H1 (cell line): ENCODE results near the gene MCC. TPM values are rescaled to one million over a fixed set of nuclear protein-coding genes. Genes with fewer than 3 reads are reported as not detected.

Source experiments
- CTCF ChIA-PET: fragments of 300-600 bp; sonication (Branson Sonifier 250); formaldehyde crosslinking; loops from one replicate; lab custom pipeline; 2021; ENCODE audit not compliant: partially characterized antibody; lab: Charles Lee
- POLR2A ChIA-PET: fragments of 300-600 bp; sonication (Branson Sonifier 250); formaldehyde crosslinking; loops from one replicate; lab custom pipeline; 2021; ENCODE audit warnings: inconsistent platforms; ENCODE audit not compliant: partially characterized antibody; lab: Charles Lee
- DNase-seq, 2 experiments: peaks; one replicate each; pipeline versions ENCODE4 v3.0.0 to v3.0.0-alpha.2; 2010 to 2022; ENCODE audit warnings: low spot score in 2 of 2, low read depth in 1 of 2, mixed read lengths in 1 of 2
- FAIRE-seq: peaks from 2 replicates; lab custom pipeline; 2011; peaks lifted over from hg19 to GRCh38; lab: Jason Lieb, UNC
- H2AFZ ChIP-seq: 2 replicates; pipeline ENCODE4 v1.8.1; 2012; ENCODE audit warnings: low read length, inconsistent platforms
- H2AK5ac ChIP-seq: 2 replicates; pipeline ENCODE4 v1.6.1; 2013; ENCODE audit warnings: low read depth, low read length
- H2BK120ac ChIP-seq: replicated peaks from 2 replicates; pipeline ENCODE3; 2013; ENCODE audit warnings: low read depth, low read length, inconsistent platforms
- H2BK12ac ChIP-seq: 2 replicates; pipeline ENCODE4 v1.6.1; 2013; ENCODE audit warnings: low read depth, low read length
- H2BK15ac ChIP-seq: 2 replicates; pipeline ENCODE4 v1.6.1; 2013; ENCODE audit warnings: low read length
- H2BK20ac ChIP-seq: 2 replicates; pipeline ENCODE4 v1.6.1; 2013; ENCODE audit warnings: low read length
- H2BK5ac ChIP-seq: 2 replicates; pipeline ENCODE4 v1.6.1; 2013; ENCODE audit warnings: low read depth, low read length
- H3K14ac ChIP-seq: 2 replicates; pipeline ENCODE4 v1.6.1; 2013; ENCODE audit warnings: inconsistent platforms; ENCODE audit not compliant: insufficient read length
- H3K18ac ChIP-seq: 2 replicates; pipeline ENCODE4 v1.6.1; 2013; ENCODE audit warnings: low read length; ENCODE audit errors: extremely low read depth
- H3K23ac ChIP-seq: 2 replicates; pipeline ENCODE4 v1.6.1; 2013; ENCODE audit warnings: inconsistent platforms; ENCODE audit not compliant: insufficient read length
- H3K23me2 ChIP-seq: 2 replicates; pipeline ENCODE4 v1.6.1; 2013; ENCODE audit warnings: low read depth, low read length
- H3K27ac ChIP-seq: 2 replicates; pipeline ENCODE4 v1.6.1; 2011; ENCODE audit warnings: low read depth, low read length, inconsistent platforms
- H3K27me3 ChIP-seq, 4 experiments: replicated peaks in 1 of 4; 1 replicate in 1 of 4; 2 replicates in 3 of 4; pipeline versions ENCODE4 v1.6.1 to v1.8.1; 2011 to 2013; ENCODE audit warnings: low read length in 3 of 4, mild to moderate bottlenecking in 3 of 4, inconsistent platforms in 2 of 4, mixed read lengths in 2 of 4, moderate library complexity in 1 of 4; ENCODE audit not compliant: control insufficient read depth in 3 of 4, insufficient read depth in 3 of 4; ENCODE audit errors: extremely low read depth in 1 of 4
- H3K36me3 ChIP-seq, 4 experiments: 2 replicates each; pipeline versions ENCODE4 v1.6.1 to v1.8.1; 2011 to 2013; ENCODE audit warnings: mild to moderate bottlenecking in 4 of 4, low read length in 3 of 4, moderate library complexity in 2 of 4, control low read depth in 1 of 4, inconsistent platforms in 1 of 4; ENCODE audit not compliant: insufficient read depth in 4 of 4, control insufficient read depth in 2 of 4
- H3K4ac ChIP-seq: replicated peaks from 2 replicates; pipeline ENCODE3; 2013; ENCODE audit warnings: low read length, low read depth, mixed read lengths, inconsistent platforms; ENCODE audit not compliant: insufficient read length
- H3K4me1 ChIP-seq, 4 experiments: replicated peaks in 1 of 4; 1 replicate in 1 of 4; 2 replicates in 3 of 4; pipeline versions ENCODE4 v1.6.1 to v1.8.1; 2011 to 2013; ENCODE audit warnings: low read length in 3 of 4, inconsistent platforms in 2 of 4, mixed read lengths in 1 of 4; ENCODE audit not compliant: insufficient read depth in 4 of 4, control insufficient read depth in 3 of 4
- H3K4me2 ChIP-seq, 2 experiments: 2 replicates each; pipeline versions ENCODE4 v1.6.1 to v1.8.1; 2011 to 2013; ENCODE audit warnings: low read depth in 2 of 2, low read length in 2 of 2, control low read depth in 1 of 2, inconsistent platforms in 1 of 2, mild to moderate bottlenecking in 1 of 2; ENCODE audit not compliant: insufficient read depth in 1 of 2
- H3K4me3 ChIP-seq, 4 experiments: fragments of 200-600, 300-600 bp in 1 of 4; sonication (generic), shearing (Covaris generic), sonication (Bioruptor Twin) in 1 of 4; 2 replicates each; pipeline versions ENCODE4 v1.5.1 to v1.8.1; 2011 to 2016; ENCODE audit warnings: low read length in 4 of 4, low read depth in 3 of 4, control low read depth in 2 of 4, inconsistent platforms in 2 of 4, mild to moderate bottlenecking in 2 of 4, mixed read lengths in 1 of 4, moderate library complexity in 1 of 4; ENCODE audit not compliant: insufficient read depth in 2 of 4; ENCODE audit errors: extremely low read depth in 1 of 4
- H3K56ac ChIP-seq: replicated peaks from 2 replicates; pipeline ENCODE3; 2013; ENCODE audit warnings: low read depth, mild to moderate bottlenecking, mixed read lengths, low read length, inconsistent platforms; ENCODE audit not compliant: insufficient read length
- H3K79me1 ChIP-seq: 2 replicates; pipeline ENCODE4 v1.6.1; 2013; ENCODE audit warnings: low read depth, low read length, control low read depth
- H3K79me2 ChIP-seq, 2 experiments: 2 replicates each; pipeline versions ENCODE4 v1.6.1 to v1.8.1; 2012 to 2013; ENCODE audit warnings: low read length in 2 of 2, mild to moderate bottlenecking in 2 of 2, inconsistent platforms in 1 of 2; ENCODE audit not compliant: insufficient read depth in 2 of 2, control insufficient read depth in 1 of 2
- H3K9ac ChIP-seq, 4 experiments: replicated peaks in 1 of 4; 1 replicate in 1 of 4; 2 replicates in 3 of 4; pipeline versions ENCODE4 v1.6.1 to v1.8.1; 2011 to 2013; ENCODE audit warnings: low read depth in 3 of 4, low read length in 3 of 4, control low read depth in 2 of 4, mild to moderate bottlenecking in 2 of 4, moderate library complexity in 2 of 4, inconsistent platforms in 1 of 4; ENCODE audit errors: extremely low read depth in 1 of 4
- H3K9me3 ChIP-seq, 2 experiments: 2 replicates each; pipeline versions ENCODE4 v1.6.1 to v1.8.1; 2012 to 2013; ENCODE audit warnings: mild to moderate bottlenecking in 2 of 2, moderate library complexity in 2 of 2, control low read depth in 1 of 2, inconsistent platforms in 1 of 2, low read depth in 1 of 2, low read length in 1 of 2, mixed read lengths in 1 of 2; ENCODE audit not compliant: insufficient read depth in 2 of 2
- H4K20me1 ChIP-seq, 2 experiments: replicated peaks in 1 of 2; 2 replicates each; pipeline versions ENCODE3 to v1.8.1; 2011 to 2013; ENCODE audit warnings: inconsistent platforms in 2 of 2, low read length in 2 of 2, mild to moderate bottlenecking in 1 of 2; ENCODE audit not compliant: insufficient read depth in 2 of 2, control insufficient read depth in 1 of 2
- H4K5ac ChIP-seq: 2 replicates; pipeline ENCODE4 v1.6.1; 2013; ENCODE audit warnings: low read length, low read depth, mixed read lengths, inconsistent platforms; ENCODE audit not compliant: insufficient read length
- H4K8ac ChIP-seq: 2 replicates; pipeline ENCODE4 v1.8.0; 2013; ENCODE audit warnings: mild to moderate bottlenecking, moderate library complexity, low read length, inconsistent platforms; ENCODE audit not compliant: insufficient read depth; ENCODE audit errors: extremely low read depth
- H4K91ac ChIP-seq: replicated peaks from 2 replicates; pipeline ENCODE3; 2013; ENCODE audit warnings: low read length, mixed read lengths, inconsistent platforms; ENCODE audit not compliant: insufficient read length
- WGBS, 2 experiments: shearing (Covaris generic) in 1 of 2; methylation state at CpG; one replicate each; pipeline versions ENCODE4 v1.1.6 to v1.1.7; 2013 to 2015; ENCODE audit warnings: low lambda C conversion rate in 2 of 2, mixed read lengths in 2 of 2, inconsistent platforms in 1 of 2, low coverage in 1 of 2, missing lambda C conversion rate in 1 of 2; ENCODE audit not compliant: insufficient replicate concordance in 2 of 2, insufficient coverage in 1 of 2, insufficient read length in 1 of 2; ENCODE audit errors: extremely low coverage in 1 of 2, missing lambda C conversion rate in 1 of 2; 5-methylcytosine and 5-hydroxymethylcytosine counted together
- polyA plus RNA-seq, 7 experiments: library from polyadenylated mRNA; depleted of rRNA in 3 of 7; stranded (reverse) in 5 of 7; unstranded in 2 of 7; fragments of >200 nt in 5 of 7; fragments of 200-250 nt in 2 of 7; gene quantifications; 1 replicate in 5 of 7; 2 replicates in 1 of 7; 4 replicates in 1 of 7; pipeline versions ENCODE4 v1.2.1 to v1.2.3, GENCODE V29; 2011 to 2013; ENCODE audit warnings: missing spikeins in 2 of 7, mixed read lengths in 2 of 7
- total RNA-seq: library from RNA; stranded (reverse); fragmentation: NEBNext Ultra II Directional; extraction: Animal tissue kit (Norgen Biotek cat#: 25700); gene quantifications from 2 replicates; pipeline ENCODE4 v1.2.1, GENCODE V29; 2021

Gene MCC
- total and polyA plus RNA-seq, 2 of the 8 experiments (the other 6 are each of a cell fraction or from before 2014, with no cell fraction given): 2.6 to 18.3 TPM

DNA sequence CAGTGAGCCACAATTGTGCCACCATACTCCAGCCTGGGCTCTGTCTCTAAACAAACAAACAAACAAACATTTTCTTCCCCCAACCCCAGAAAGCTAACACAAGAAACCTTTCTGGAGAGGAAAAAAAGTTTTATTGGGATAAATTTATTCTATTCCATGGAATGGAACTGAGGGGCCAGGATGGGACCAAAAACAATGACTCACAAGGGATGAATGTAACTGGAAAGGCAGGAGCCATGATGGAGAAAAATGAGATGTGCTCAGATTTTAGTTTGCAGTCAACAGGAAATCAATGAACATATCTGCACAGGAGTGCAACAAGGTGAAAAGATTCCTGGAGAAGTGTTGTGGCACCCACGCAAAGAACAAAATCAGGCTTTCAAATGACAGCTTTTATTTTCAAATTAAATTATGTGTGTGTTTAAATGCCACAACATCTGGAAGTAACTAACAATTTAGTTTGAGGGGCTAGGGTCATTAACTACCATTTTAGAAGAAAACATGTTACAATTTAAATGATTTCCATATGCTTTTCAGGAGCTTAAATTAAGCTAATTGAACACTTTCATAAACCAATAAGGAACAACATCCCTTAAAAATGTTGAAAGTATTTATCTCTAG, 262.0 kb downstream of the MCC start:
- Histone ChIP-seq H3K79me1 (no peaks in the 10 kb centered on the region), H3K9ac (no peak overlapping the region), H3K27me3 (no peaks in the 10 kb centered on the region), H4K20me1 (no peaks in the 10 kb centered on the region), H3K4ac (no peak overlapping the region), H2BK5ac (no peak overlapping the region), H2BK20ac (no peak overlapping the region), H3K14ac (no peak overlapping the region), H2AK5ac (no peak overlapping the region), H3K4me1 (peaks cover 4 to 11% (median 8%) of the 10 kb centered on the region in 4 experiments; a peak in 6 of 7 replicates), H2BK120ac (no peak overlapping the region), H3K23ac (no peak overlapping the region), H2BK12ac (no peak overlapping the region), H2AFZ (no peak overlapping the region), H3K23me2 (no peaks in the 10 kb centered on the region), H4K91ac (no peak overlapping the region), H3K36me3 (no peaks in the 10 kb centered on the region), H2BK15ac (no peak overlapping the region), H4K5ac (no peak overlapping the region), H3K56ac (no peak overlapping the region), H3K9me3 (no peaks in the 10 kb centered on the region), H3K27ac (no peak overlapping the region), H3K79me2 (peaks cover 0 to 19% of the 10 kb centered on the region in 2 experiments; a peak in 1 of 4 replicates), H3K18ac (no peak overlapping the region), H4K8ac (no peak overlapping the region), H3K4me3 (no peak overlapping the region), H3K4me2 (no peak overlapping the region)
- FAIRE-seq (no peak), DNase-seq (no peak)
- POLR2A ChIA-PET: interaction anchor here (1.0 kb wide), 1 partner anchor 11 kb away, joined by 3 read pairs; no protein-coding TSS in a partner anchor
- WGBS, 2 experiments: 100% methylated on average over 1 of the region's 1 CpG; no CpG with 5 or more reads in 1 of the 2 experiments
- CTCF ChIA-PET: interaction anchor here (1.2 kb wide), 1 partner anchor 23 kb away, joined by 3 read pairs; no protein-coding TSS in a partner anchor
